Liver (tissue), 9 donors: Measurements from ENCODE around the gene DAAM1. TPM values are rescaled to one million over a fixed set of nuclear protein-coding genes. Genes with fewer than 3 reads are reported as not detected.

Source experiments
- DNase-seq: peaks from one replicate; pipeline ENCODE4 v3.0.0-alpha.2; 2017; ENCODE audit warnings: low spot score
- H3K27ac ChIP-seq, 2 donors: one replicate each; pipeline ENCODE4 v1.7.0; 2013; ENCODE audit warnings: inconsistent platforms in 2 of 2, low read length in 2 of 2, control low read depth in 1 of 2, low read depth in 1 of 2, mild to moderate bottlenecking in 1 of 2
- H3K27me3 ChIP-seq, 4 donors: one replicate each; pipeline versions ENCODE4 v1.6.1 to v1.7.0; 2013; ENCODE audit warnings: low read length in 3 of 4, inconsistent platforms in 1 of 4, mild to moderate bottlenecking in 1 of 4, moderate library complexity in 1 of 4; ENCODE audit not compliant: control insufficient read depth in 4 of 4, insufficient read depth in 4 of 4
- H3K36me3 ChIP-seq, 4 donors: one replicate each; pipeline versions ENCODE4 v1.6.1 to v1.7.0; 2013; ENCODE audit warnings: low read length in 3 of 4, mild to moderate bottlenecking in 3 of 4, low read depth in 1 of 4, moderate library complexity in 1 of 4; ENCODE audit not compliant: control insufficient read depth in 4 of 4, insufficient read depth in 3 of 4
- H3K4me1 ChIP-seq, 4 donors: one replicate each; pipeline versions ENCODE4 v1.6.1 to v1.7.0; 2013; ENCODE audit warnings: low read length in 3 of 4, mild to moderate bottlenecking in 3 of 4, moderate library complexity in 1 of 4; ENCODE audit not compliant: control insufficient read depth in 4 of 4, insufficient read depth in 4 of 4
- H3K4me3 ChIP-seq, 3 donors: one replicate each; pipeline versions ENCODE4 v1.6.1 to v1.7.0; 2013; ENCODE audit warnings: low read length in 3 of 3, control low read depth in 1 of 3, low read depth in 1 of 3, mild to moderate bottlenecking in 1 of 3
- H3K9ac ChIP-seq, 2 donors: one replicate each; pipeline ENCODE4 v1.7.0; 2013; ENCODE audit warnings: low read length in 2 of 2, mild to moderate bottlenecking in 2 of 2, moderate library complexity in 2 of 2, control low read depth in 1 of 2, low read depth in 1 of 2
- H3K9me3 ChIP-seq, 4 donors: one replicate each; pipeline versions ENCODE4 v1.6.1 to v1.7.0; 2013; ENCODE audit warnings: low read length in 3 of 4; ENCODE audit not compliant: control insufficient read depth in 4 of 4
- CTCF ChIP-seq: fragments of 150-350 bp; IDR thresholded peaks from 2 replicates; pipeline ENCODE4 v1.5.1; 2017; ENCODE audit warnings: improper control_type of control experiment, low read depth, low read length; ENCODE audit not compliant: missing input control
- EGR1 ChIP-seq, 2 donors: IDR thresholded peaks; 2 replicates each; pipeline ENCODE4 v1.6.1; 2016 to 2018; ENCODE audit warnings: antibody characterized with exemption in 2 of 2, low read depth in 2 of 2
- FOXA2 ChIP-seq: IDR thresholded peaks from 2 replicates; pipeline ENCODE4 v1.6.1; 2016; ENCODE audit warnings: antibody characterized with exemption
- GABPA ChIP-seq, 2 donors: IDR thresholded peaks in 1 of 2; conservative IDR thresholded peaks in 1 of 2; 2 replicates each; pipeline ENCODE4 v1.6.1; 2016; ENCODE audit warnings: antibody characterized with exemption in 2 of 2, mild to moderate bottlenecking in 1 of 2, moderate library complexity in 1 of 2
- HNF4A ChIP-seq, 2 donors: conservative IDR thresholded peaks; 2 replicates each; pipeline ENCODE4 v1.6.1; 2016; ENCODE audit warnings: antibody characterized with exemption in 2 of 2, mild to moderate bottlenecking in 2 of 2
- HNF4G ChIP-seq: IDR thresholded peaks from 2 replicates; pipeline ENCODE4 v1.6.1; 2016; ENCODE audit warnings: antibody characterized with exemption
- JUND ChIP-seq, 2 donors: IDR thresholded peaks; 2 replicates each; pipeline ENCODE4 v1.6.1; 2016; ENCODE audit warnings: antibody characterized with exemption in 2 of 2
- MAX ChIP-seq: IDR thresholded peaks from 2 replicates; pipeline ENCODE4 v1.6.1; 2016; ENCODE audit warnings: antibody characterized with exemption
- NR2F2 ChIP-seq: IDR thresholded peaks from 2 replicates; pipeline ENCODE4 v1.6.1; 2016; ENCODE audit warnings: antibody characterized with exemption
- REST ChIP-seq: IDR thresholded peaks from 2 replicates; pipeline ENCODE4 v1.6.1; 2016; ENCODE audit warnings: antibody characterized with exemption, mild to moderate bottlenecking
- RXRA ChIP-seq, 2 donors: IDR thresholded peaks; 2 replicates each; pipeline ENCODE4 v1.6.1; 2017 to 2018; ENCODE audit warnings: antibody characterized with exemption in 2 of 2, mild to moderate bottlenecking in 1 of 2
- SP1 ChIP-seq: IDR thresholded peaks from 2 replicates; pipeline ENCODE4 v1.6.1; 2018; ENCODE audit warnings: antibody characterized with exemption, mild to moderate bottlenecking
- TAF1 ChIP-seq: conservative IDR thresholded peaks from 2 replicates; pipeline ENCODE4 v1.6.1; 2016; ENCODE audit warnings: antibody characterized with exemption, mild to moderate bottlenecking
- YY1 ChIP-seq: IDR thresholded peaks from 2 replicates; pipeline ENCODE4 v1.6.1; 2016; ENCODE audit warnings: antibody characterized with exemption, mild to moderate bottlenecking
- WGBS: extraction: QIAGEN DNeasy Blood & Tissue Kit; methylation state at CpG from one replicate; pipeline ENCODE4 v1.1.7; 2013; 5-methylcytosine and 5-hydroxymethylcytosine counted together
- polyA plus RNA-seq, 2 donors: library from polyadenylated mRNA; stranded (reverse) in 1 of 2; unstranded in 1 of 2; fragments of 200-250 nt in 1 of 2; fragments of >200 nt in 1 of 2; fragmentation: Nextera tagmentation in 1 of 2; extraction: Ambion mirVana in 1 of 2; gene quantifications; one replicate each; pipeline versions ENCODE4 v1.2.1 to v1.2.3, GENCODE V29; 2013 to 2015
- total RNA-seq, 2 donors: library from RNA; depleted of rRNA; stranded (reverse); fragments of >200 nt; gene quantifications; one replicate each; pipeline ENCODE4 v1.2.3, GENCODE V29; 2014
- TF ChIP-seq, protein P1 (sequence below): IDR thresholded peaks from 2 replicates; pipeline ENCODE4 v1.6.1; 2016; ENCODE audit warnings: antibody characterized with exemption
- TF ChIP-seq, protein P2 (sequence below): IDR thresholded peaks from 2 replicates; pipeline ENCODE4 v1.6.1; 2016; ENCODE audit warnings: antibody characterized with exemption
- donor health status: healthy.
- donor health status: healthy.
- donor health status: healthy.
- donor health status: healthy.
- donor health status: healthy.

DAAM1 gene
- total and polyA plus RNA-seq, 4 donors = 9.5 to 28.4 (median 18.5) TPM

DNA sequence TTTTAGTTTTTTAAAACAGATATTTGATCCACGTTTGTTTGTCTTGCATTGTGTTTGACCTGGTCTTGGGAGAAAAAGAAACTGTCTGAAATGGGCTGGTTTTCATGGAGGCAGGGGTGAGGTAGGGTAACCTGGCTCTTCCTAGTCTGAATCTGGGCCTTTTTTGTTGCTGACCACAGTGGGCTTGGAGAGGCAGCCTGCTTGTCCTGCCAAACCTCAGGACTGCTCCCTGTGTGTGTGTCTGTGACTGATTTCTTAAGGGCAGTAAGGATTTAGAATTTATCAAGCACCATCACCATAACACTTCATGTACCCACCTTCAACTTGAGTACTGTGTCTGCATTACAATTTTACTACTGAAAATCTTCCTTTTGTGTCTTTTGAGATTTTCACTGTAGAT is 28.5 kb downstream of the DAAM1 start:
- H3K9ac ChIP-seq = no peak overlapping the region
- WGBS = 40% methylated on average over 1 of the region's 1 CpG
- H3K4me3 ChIP-seq = no peak overlapping the region
- no peaks in the 10 kb centered on the region for H3K27me3 ChIP-seq
- H3K9me3 ChIP-seq = no peaks in the 10 kb centered on the region
- no peak for DNase-seq
- no peaks in the 10 kb centered on the region for H3K36me3 ChIP-seq
- no peak overlapping the region for H3K27ac ChIP-seq
- peaks cover 12 to 43% (median 35%) of the 10 kb centered on the region in 4 donors for H3K4me1 ChIP-seq
- TF ChIP-seq MAX (no peak), YY1 (no peak), FOXA2 (no peak), SP1 (no peak), EGR1 (IDR thresholded peaks at IDR 0.05; ENCODE audit: low read depth in 2 of 2) (no peak), RXRA (IDR thresholded peaks at IDR 0.05) (no peak), TAF1 (no peak), REST (no peak), HNF4G (no peak), CTCF (no peak)
- TF ChIP-seq, protein P1, sequence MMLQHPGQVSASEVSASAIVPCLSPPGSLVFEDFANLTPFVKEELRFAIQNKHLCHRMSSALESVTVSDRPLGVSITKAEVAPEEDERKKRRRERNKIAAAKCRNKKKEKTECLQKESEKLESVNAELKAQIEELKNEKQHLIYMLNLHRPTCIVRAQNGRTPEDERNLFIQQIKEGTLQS = no peak

- Histone ChIP-seq H3K36me3 (no peaks in the 10 kb centered on the region), H3K9me3 (no peaks in the 10 kb centered on the region), H3K9ac (no peak overlapping the region), H3K4me3 (no peak overlapping the region), H3K4me1 (peaks cover 2 to 10% (median 7%) of the 10 kb centered on the region in 4 donors), H3K27me3 (no peaks in the 10 kb centered on the region), H3K27ac (no peak overlapping the region)
- 95% methylated on average over 2 of the region's 2 CpGs for WGBS
- DNase-seq = no peak
- no peak for TF ChIP-seq JUND (IDR thresholded peaks at IDR 0.05)
- no peak for TF ChIP-seq SP1
- TF ChIP-seq FOXA2 = no peak
- no peak for TF ChIP-seq GABPA (IDR thresholded peaks at IDR 0.05 in 1 of 2, conservative IDR thresholded peaks at IDR 0.05 in 1 of 2)
- no peak for TF ChIP-seq EGR1 (IDR thresholded peaks at IDR 0.05; ENCODE audit: low read depth in 2 of 2)
- TF ChIP-seq TAF1 = no peak
- TF ChIP-seq, protein P1 = no peak
- TF ChIP-seq HNF4A (conservative IDR thresholded peaks at IDR 0.05) = no peak
- TF ChIP-seq HNF4G = no peak
- TF ChIP-seq MAX = no peak
- TF ChIP-seq YY1 = no peak
- TF ChIP-seq REST = no peak
- TF ChIP-seq NR2F2 = no peak
- TF ChIP-seq RXRA (IDR thresholded peaks at IDR 0.05) = no peak
- TF ChIP-seq CTCF = no peak
- TF ChIP-seq, protein P2, sequence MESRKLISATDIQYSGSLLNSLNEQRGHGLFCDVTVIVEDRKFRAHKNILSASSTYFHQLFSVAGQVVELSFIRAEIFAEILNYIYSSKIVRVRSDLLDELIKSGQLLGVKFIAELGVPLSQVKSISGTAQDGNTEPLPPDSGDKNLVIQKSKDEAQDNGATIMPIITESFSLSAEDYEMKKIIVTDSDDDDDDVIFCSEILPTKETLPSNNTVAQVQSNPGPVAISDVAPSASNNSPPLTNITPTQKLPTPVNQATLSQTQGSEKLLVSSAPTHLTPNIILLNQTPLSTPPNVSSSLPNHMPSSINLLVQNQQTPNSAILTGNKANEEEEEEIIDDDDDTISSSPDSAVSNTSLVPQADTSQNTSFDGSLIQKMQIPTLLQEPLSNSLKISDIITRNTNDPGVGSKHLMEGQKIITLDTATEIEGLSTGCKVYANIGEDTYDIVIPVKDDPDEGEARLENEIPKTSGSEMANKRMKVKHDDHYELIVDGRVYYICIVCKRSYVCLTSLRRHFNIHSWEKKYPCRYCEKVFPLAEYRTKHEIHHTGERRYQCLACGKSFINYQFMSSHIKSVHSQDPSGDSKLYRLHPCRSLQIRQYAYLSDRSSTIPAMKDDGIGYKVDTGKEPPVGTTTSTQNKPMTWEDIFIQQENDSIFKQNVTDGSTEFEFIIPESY = no peak
These were observed 33.1 kb downstream of the DAAM1 start for GRCh38 chr14:59221568-59221967.
